GM18507 (cell line): ENCODE results near the gene ARL5B.

Source experiments
- DNase-seq: peaks from one replicate; pipeline ENCODE4 v3.0.0; 2011; ENCODE audit warnings: low read depth; ENCODE audit not compliant: insufficient read length; ENCODE audit errors: extremely low spot score
- FAIRE-seq: peaks from 2 replicates; lab custom pipeline; 2011; peaks lifted over from hg19 to GRCh38; lab: Jason Lieb, UNC

Gene ARL5B

GRCh38 chr10:18690541-18690940 is 31.3 kb downstream of the ARL5B start:
- FAIRE-seq, result no peak
- DNase-seq, result no peak

- no peak for DNase-seq
- no peak for FAIRE-seq
Measured at GRCh38 chr10:18699849-18700840, 40.9 kb downstream of the ARL5B start.

GRCh38 chr10:18703521-18703920 is 44.3 kb downstream of the ARL5B start:
- DNase-seq (no peak), FAIRE-seq (no peak)

GRCh38 chr10:18710201-18710653 is 51.0 kb downstream of the ARL5B start:
- DNase-seq (no peak), FAIRE-seq (no peak)

- FAIRE-seq, result no peak
- DNase-seq, result no peak
Measured at GRCh38 chr10:18713077-18713476, 53.8 kb downstream of the ARL5B start.

- DNase-seq (no peak), FAIRE-seq (no peak)
Measured at GRCh38 chr10:18718991-18719390, 59.8 kb downstream of the ARL5B start.

GRCh38 chr10:18719811-18720210 is 60.6 kb downstream of the ARL5B start:
- DNase-seq (no peak), FAIRE-seq (no peak)

- FAIRE-seq (no peak), DNase-seq (no peak)
Measured at GRCh38 chr10:18721067-18721466, 61.8 kb downstream of the ARL5B start.

GRCh38 chr10:18723801-18724200 is 64.6 kb downstream of the ARL5B start:
- FAIRE-seq (no peak), DNase-seq (no peak)
